ENCODE data around the gene NCLN.

GRCh38 chr19:3157096-3157845 is 28.5 kb upstream of the NCLN start:
- no peak for TF ChIP-seq CTCF (IDR thresholded peaks at IDR 0.05)
- no peak for TF ChIP-seq POLR2A (IDR thresholded peaks at IDR 0.05)
- TF ChIP-seq POLR2AphosphoS5 (IDR thresholded peaks at IDR 0.05) = no peak

Measured in transverse colon (tissue), 4 donors.